Measurements from ENCODE around the gene PRKCA.
"Not testable (repeated sequence)": the region's sequence is repeated elsewhere in the genome, so short reads cannot be mapped to it uniquely, and the experiment has no call there.

Gene PRKCA

GRCh38 chr17:66301864-66302741 is at the start of gene PRKCA:
PRKCA (plus strand) TSS chr17:66302613.
- DNase-seq (ENCODE audit: low read depth) = peak; percentile 29

GRCh38 chr17:66253458-66253857 is 49.0 kb upstream of the PRKCA start:
- not testable (repeated sequence) for DNase-seq (ENCODE audit: low read depth)

GRCh38 chr17:66255112-66255511 is 47.3 kb upstream of the PRKCA start:
- DNase-seq (ENCODE audit: low read depth) = no peak

GRCh38 chr17:66255527-66255971 is 46.9 kb upstream of the PRKCA start:
- DNase-seq (ENCODE audit: low read depth) = no peak

- DNase-seq (ENCODE audit: low read depth) = no peak
These were observed 42.1 kb upstream of the PRKCA start for GRCh38 chr17:66260275-66260674.

GRCh38 chr17:66260688-66261087 is 41.7 kb upstream of the PRKCA start:
- no peak for DNase-seq (ENCODE audit: low read depth)

- no peak for DNase-seq (ENCODE audit: low read depth)
These were observed 39.6 kb upstream of the PRKCA start for GRCh38 chr17:66262767-66263166.

- DNase-seq (ENCODE audit: low read depth) = no peak
These were observed 37.7 kb upstream of the PRKCA start for GRCh38 chr17:66264696-66265095.

- no peak for DNase-seq (ENCODE audit: low read depth)
These were observed 34.0 kb upstream of the PRKCA start for GRCh38 chr17:66268247-66268927.

- DNase-seq (ENCODE audit: low read depth) = no peak
These were observed 32.3 kb upstream of the PRKCA start for GRCh38 chr17:66270106-66270505.

- DNase-seq (ENCODE audit: low read depth) = no peak
These were observed 30.9 kb upstream of the PRKCA start for GRCh38 chr17:66271512-66271911.

GRCh38 chr17:66272811-66273585 is 29.4 kb upstream of the PRKCA start:
- DNase-seq (ENCODE audit: low read depth) = no peak

- no peak for DNase-seq (ENCODE audit: low read depth)
These were observed 28.9 kb upstream of the PRKCA start for GRCh38 chr17:66273586-66273848.

GRCh38 chr17:66275651-66276050 is 26.8 kb upstream of the PRKCA start:
- DNase-seq (ENCODE audit: low read depth) = peak; percentile 3

GRCh38 chr17:66276328-66276937 is 26.0 kb upstream of the PRKCA start:
- DNase-seq (ENCODE audit: low read depth) = no peak

GRCh38 chr17:66277191-66277590 is 25.2 kb upstream of the PRKCA start:
- no peak for DNase-seq (ENCODE audit: low read depth)

GRCh38 chr17:66281661-66282369 is 20.6 kb upstream of the PRKCA start:
- DNase-seq (ENCODE audit: low read depth) = no peak

GRCh38 chr17:66283296-66283934 is 19.0 kb upstream of the PRKCA start:
- DNase-seq (ENCODE audit: low read depth) = no peak

GRCh38 chr17:66283971-66284370 is 18.4 kb upstream of the PRKCA start:
- DNase-seq (ENCODE audit: low read depth) = no peak

- DNase-seq (ENCODE audit: low read depth) = no peak
These were observed 17.3 kb upstream of the PRKCA start for GRCh38 chr17:66285149-66285548.

GRCh38 chr17:66287911-66288310 is 14.5 kb upstream of the PRKCA start:
- DNase-seq (ENCODE audit: low read depth) = no peak
